ENCODE data around the gene KCNK6.
A peak's percentile ranks its signal among the peaks of the same experiment; 100 is the strongest.
"Not testable (repeated sequence)": the region's sequence is repeated elsewhere in the genome, so short reads cannot be mapped to it uniquely, and the experiment has no call there.

KCNK6 gene

DNA sequence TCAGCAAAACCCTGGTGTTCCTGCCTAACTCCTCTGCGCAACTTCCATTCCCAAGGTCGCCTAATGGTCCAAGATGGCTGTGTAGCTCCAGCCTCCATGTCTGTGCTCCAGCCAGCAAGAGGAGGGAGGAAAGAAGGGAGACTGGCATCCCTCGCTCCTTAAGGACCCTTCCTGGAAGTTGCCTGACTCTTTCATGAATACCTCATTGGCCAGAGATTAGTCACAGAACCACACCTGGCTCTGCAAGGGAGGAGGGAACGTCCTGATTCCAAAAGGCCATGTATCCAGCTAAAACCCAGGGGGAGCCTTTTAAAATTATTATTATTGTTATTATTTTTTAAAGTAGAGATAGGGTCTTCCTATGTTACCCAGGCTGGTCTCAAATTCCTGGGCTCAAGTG, 4.8 kb downstream of the KCNK6 start:
- no peak for DNase-seq

DNA sequence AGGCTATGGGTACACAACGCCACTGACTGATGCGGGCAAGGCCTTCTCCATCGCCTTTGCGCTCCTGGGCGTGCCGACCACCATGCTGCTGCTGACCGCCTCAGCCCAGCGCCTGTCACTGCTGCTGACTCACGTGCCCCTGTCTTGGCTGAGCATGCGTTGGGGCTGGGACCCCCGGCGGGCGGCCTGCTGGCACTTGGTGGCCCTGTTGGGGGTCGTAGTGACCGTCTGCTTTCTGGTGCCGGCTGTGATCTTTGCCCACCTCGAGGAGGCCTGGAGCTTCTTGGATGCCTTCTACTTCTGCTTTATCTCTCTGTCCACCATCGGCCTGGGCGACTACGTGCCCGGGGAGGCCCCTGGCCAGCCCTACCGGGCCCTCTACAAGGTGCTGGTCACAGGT, 6.9 kb downstream of the KCNK6 start:
- DNase-seq: no peak

DNA sequence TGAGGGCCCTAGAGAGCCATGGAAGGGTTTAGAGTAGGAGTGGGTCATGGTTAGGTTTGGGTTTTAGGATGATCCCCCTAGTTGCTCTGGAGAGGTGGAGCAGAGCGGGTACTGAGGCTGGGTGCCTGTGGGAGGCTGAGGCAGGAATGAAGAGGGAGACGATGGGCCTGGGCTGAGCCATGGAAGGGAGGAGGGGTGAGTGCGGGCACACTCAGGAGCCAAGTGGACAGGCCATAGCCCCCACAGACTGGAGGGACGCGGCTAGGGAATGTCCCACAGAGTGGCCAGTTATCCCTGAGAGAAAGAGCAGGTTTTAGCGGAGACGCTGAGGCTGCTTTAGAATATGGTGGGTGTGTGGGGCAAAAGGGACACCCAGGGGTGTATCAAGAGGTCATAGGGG, 10.0 kb downstream of the KCNK6 start:
- DNase-seq: no peak

DNA sequence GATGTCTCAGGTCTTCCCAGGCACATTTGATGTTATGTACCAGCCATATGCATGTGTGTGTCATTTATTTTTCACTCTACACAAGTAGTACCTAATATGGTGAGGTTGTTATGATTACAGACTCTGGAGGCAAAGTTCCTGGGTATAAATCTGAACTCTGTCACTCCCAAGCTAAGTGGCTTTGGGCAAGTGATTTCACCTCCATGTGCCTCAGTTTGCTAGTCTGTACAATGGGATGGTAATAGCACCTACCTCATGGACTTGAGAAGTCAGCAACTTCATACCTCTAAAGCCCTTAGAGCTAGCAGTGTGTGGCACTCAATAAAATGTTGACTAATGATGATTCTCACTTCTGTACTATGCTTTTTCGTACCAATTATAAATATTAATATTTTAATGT, 12.1 kb downstream of the KCNK6 start:
- no peak for DNase-seq

DNA sequence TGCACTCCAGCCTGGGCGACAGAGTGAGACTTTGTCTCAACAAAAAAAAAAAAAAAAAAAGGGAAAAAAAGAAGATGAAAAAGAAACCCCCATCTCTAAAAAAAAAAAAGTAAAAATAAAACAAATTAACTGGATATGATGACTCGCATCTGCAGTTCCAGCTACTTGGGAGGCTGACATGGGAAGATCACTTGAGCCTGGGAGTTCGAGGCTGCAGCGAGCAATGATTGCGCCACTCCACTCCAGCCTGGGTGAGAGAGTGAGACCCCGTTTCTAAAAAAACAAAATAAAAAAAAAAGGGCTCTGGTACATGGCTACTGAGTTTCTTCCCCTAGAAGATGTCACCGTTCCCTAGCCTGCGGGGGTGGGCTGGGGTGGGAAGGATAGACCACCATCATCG, 13.6 kb downstream of the KCNK6 start:
- DNase-seq: no peak

DNA sequence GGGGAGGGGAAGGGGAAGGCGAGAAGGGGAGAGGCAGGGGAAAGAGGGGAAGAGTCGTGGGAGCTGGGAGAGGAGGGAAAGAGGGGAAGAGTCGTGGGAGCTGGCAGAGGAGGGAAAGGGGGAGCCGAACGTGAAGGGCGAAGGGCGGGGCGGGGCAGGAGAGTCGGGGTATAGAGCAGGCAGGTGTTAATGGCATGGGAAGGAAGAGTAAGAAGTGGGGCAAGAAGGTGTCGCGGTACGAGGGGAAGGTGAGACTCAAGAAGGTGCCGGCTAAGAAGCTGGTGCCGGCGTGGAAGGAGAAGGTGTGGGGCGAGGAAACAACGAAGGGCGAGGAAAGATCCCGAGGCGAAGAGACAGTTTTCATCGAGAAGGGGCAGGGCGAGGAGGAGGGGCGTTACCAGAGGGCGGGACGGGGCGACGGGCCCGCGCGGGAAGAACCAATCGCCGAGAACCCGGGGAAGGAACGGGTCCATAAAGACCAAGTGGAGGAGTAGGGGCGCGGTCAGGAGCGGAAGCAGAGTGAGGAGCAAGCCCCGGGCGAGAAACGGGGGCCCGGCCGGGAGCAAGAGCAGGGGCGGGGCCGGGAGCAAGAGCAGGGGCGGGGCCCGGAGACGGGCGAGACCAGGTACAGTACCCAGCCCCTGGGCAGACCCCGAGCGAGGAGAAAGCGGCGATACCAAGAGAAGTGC, 16.4 kb downstream of the KCNK6 start:
- peak; percentile 49 for DNase-seq

DNA sequence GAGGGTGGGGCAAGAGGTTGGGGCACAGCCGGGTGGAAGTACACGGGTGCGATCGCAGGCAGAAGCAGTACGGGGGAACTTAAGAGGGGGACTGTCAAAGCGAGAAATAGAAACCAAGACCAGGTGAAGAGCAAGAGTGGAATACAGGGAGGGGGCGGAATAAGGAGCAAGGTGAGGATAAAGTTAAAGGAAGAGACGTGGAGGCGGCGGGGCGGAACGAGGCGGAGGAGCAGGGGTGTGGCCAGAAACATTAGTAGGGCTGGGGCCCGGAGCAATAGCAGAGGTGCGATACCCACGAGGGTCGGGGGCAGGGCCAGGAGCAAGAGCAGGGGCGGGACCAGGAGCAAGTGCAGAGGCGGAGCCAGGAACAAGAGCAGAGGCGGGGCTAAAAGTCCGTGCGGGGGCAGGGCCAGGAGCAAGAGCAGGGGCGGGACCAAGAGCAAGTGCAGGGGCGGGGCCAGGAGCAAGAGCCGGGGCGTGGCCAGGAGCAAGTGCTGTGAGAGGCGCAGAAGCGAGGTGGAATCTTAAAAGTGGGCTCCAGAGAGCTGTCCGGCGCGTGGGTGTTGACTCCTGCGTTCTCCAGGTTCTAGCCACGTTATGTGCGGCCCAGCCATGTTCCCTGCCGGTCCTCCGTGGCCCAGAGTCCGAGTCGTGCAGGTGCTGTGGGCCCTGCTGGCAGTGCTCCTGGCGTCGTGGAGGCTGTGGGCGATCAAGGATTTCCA, 17.2 kb downstream of the KCNK6 start:
- DNase-seq: peak; percentile 66

DNA sequence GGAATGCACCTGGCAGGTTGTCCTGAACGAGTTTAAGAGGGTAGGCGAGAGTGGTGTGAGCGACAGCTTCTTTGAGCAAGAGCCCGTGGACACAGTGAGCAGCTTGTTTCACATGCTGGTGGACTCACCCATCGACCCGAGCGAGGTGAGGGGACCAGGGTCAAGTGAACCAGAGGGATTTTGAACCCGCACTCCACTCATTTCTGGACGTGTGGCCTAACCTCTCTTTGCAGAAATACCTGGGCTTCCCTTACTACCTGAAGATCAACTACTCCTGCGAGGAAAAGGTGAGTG, 17.7 kb downstream of the KCNK6 start:
- DNase-seq: no peak

DNA sequence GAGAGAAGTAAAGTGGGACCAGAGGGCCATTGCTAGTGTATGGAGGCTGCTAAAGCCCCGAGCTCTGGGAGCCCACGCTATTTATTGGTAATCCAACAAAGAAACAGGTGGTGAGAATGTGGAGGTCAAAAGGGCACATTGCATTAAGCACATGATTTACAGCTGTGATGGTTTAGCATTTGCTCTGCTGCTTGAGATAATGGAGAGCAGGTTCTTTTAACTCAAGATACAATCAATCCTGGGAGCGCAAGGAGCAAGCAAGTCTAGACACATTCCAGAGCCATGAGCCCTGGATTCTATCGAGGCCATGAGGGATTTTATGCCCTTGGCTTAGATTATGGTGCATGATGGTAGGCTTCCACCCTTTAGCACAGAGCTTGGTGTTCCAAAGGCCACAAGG, 19.4 kb downstream of the KCNK6 start:
- DNase-seq: not testable (repeated sequence)

DNA sequence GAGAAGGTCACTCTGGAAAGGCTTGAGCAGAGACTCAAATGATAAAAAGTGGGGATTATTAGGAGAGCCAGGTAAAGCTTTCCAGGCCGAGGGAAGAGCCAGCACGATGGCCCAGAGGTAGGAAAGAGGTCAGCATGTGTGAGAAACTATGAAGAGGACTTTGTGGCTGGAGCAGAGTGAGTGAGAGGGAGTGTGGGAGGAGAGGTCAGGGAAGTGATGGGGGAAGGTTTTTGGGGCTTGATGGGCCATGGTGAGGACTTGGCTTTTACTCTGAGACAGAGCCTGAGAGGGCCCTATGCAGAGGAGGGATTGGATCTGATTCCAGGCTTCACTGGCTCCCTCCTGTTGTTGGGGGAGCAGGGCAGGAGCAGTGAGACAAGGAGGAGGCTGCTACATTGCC, 21.3 kb downstream of the KCNK6 start:
- DNase-seq: no peak

DNA sequence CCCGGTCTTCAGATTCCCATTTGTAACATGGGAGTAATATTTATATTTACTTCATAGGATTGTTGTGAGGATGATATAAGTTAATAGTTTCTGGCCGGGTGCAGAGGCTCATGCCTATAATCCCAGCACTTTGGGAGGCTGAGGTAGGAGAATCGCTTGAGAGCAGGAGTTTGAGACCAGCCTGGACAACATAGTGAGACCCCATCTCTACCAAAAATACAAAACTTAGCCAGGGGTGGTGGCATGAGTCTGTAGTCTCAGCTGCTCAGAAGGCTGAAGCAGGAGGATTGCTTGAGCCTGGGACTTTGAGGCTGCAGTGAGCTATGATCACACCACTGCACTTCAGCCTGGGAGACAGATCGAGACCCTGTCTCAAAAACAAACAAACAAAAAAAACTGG, 27.2 kb downstream of the KCNK6 start:
- no peak for DNase-seq

DNA sequence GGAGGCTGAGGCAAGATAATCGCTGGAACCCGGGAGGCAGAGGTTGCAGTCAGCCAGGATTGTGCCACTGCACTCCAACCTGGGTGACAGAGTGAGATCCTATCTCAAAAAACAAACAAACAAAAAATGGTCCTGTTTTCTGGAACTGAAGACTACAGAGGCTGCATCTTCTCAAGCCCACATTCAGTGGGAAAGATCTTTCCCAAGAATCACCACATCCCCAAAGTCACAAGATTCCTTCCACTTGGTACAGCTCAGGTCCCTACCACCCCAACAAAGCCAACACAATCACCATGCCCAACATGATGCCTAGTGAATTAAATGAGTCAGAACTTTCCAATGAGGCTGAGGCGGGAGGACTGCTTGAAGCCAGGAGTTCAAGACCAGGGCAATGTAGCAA, 31.2 kb downstream of the KCNK6 start:
- DNase-seq: no peak

DNA sequence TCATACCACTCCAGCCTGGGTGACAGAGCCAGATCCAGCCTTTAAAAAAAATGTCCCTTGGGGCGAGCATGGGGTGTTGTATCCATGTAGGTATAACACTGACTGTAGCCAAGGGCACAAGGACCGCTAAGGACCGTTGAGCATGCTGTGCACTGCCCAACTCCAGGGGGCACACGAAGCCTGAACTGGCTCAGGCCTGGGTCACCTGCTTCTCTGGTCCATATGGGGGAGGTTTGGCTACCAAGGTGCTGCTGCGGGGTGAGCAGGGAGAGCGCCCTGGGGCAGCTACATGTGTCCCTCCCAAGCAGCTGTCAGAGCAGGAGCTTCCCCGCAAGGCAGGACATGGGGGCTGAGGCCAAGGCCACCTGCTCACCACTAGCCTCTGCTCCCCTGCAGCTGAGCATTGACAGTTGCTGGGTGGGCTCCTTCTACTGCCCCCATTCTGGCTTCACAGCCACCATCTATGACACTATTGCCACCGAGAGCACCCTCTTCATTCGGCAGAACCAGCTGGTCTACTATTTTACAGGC, 32.3 kb downstream of the KCNK6 start:
- no peak for DNase-seq

DNA sequence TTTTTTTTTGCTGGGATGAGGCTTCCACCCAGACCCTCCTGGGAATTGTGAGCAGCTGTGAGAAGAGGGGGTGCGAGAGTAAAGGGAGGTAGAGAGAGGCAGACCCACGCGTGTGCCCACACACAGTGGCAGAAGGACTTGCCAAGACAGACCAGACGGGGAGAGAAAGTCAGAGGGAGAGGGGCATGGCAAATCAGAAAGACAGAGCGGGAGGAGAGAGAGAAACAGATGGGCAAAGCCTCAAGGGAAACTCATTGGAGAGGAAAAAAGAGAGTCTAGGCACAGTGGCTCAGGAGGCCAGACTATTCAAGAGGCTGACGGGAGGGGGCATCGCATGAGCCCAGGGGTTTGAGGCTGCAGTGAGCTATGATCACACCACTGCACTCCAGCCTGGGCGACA, 33.0 kb downstream of the KCNK6 start:
- no peak for DNase-seq

DNA sequence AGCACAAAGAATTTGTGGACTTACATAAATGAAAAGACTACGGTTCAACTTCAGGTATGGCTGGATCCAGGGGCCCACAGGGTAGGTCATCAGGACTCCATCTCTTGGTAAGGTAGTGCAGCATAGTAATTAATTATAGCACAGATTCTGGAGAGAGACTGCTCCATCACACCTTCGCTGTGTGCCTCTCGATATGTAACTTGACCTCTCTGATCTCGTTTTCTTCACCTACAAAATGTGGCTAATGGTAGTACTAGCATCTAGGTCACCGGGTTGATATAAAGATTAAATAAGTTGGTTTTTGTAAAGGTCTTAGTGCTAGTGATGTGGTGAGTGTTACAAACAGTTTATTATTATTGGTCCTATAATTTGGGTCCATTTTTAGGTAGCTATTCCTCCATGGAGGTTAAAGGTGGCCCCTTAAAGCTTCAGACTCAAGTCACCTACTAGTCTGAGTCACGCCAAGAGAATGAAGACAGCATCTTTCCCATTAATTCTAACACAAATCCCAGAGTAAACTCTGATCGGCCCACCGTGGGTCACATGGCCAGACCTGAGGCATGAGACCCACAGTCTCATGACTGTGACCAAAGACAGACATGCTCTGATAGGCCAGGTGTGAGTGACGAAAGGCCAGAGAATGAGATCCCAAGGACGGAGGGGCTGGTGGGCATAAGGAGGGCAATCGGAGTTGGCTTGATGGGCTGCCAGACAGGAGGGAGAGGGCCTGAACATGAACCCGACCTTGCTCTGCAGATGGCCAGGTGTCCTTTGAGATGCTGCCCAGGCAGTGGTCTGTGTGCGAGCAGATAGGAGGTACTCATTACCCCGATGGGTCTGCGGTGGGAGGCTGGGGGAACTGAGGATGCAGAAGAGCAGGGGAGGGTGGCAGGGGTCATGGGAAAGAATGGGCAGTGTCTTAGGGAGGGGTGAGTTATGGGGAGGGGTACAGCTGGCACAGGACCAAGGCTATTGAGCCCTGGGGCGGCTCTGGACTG, 36.4 kb downstream of the KCNK6 start:
- no peak for DNase-seq

DNA sequence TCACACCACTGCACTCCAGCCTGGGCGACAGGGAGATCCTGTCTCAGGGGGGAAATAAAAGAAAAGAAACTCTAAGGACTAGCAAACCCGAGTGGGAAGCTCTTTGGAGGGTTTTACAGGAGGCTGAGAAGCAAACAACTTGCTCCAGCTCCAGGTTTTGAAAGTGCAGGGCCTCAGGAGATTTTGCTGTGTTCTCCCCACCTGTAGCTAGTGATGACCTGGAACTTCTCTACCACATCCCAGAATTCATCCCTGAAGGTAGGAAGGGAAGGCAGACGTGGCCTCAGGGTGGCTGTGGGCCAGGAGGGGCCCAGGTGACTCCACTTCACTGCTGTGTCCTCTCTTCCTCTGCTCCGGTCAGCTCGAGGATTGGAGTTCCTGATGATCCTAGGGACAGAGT, 38.4 kb downstream of the KCNK6 start:
- no peak for DNase-seq

DNA sequence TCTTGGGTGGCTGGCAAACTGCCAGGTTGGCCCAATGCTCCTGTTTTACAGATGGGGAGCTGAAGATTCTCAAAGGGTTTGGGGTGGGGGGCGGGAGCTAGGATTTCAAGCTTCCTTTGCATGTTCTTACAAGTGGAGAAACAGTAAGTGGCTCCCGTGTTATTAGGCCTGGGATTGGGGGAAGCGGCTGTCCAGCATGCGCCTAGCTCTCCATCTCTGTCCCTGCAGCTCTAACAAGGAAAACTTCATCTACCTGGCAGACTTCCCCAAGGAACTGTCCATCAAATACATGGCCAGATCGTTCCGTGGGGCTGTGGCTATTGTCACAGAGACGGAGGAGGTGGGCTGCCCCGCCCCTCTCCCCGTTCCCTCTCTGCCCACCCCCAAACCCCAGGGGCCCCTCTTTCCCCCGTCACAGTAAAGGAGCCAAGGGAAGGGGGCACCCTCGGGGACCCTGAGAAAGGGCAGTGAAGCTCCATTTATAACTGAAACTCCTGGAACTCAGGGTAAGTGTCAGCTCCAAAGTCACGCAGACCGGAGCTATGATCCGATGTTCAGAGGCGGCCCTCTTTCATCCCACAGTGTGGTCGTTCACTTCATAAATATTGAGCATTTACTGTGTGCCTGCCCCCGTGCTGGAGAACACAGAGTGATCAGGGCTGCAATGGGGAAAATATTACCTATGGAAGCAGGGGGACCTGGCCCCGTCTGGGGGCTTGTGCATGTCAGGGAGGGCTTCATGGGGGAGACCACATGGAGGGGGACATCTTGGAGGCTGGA, 39.8 kb downstream of the KCNK6 start:
- DNase-seq: no peak

DNA sequence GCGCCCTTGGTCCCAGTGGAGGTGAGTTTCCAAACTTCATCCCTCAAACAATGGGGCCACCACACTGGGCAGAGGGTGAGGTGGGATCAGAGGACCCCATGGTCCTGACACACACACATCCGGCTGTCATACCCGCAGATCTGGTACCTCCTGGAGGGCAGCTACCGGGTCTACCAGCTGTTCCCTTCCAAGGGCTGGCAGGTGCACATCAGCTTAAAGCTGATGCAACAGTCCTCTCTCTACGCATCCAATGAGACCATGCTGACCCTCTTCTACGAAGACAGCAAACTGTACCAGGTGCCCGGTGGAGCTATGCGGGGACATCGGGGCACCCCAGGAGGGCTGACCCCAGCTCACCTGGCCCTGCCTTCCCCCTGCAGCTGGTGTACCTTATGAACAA, 40.7 kb downstream of the KCNK6 start:
- DNase-seq: no peak

DNA sequence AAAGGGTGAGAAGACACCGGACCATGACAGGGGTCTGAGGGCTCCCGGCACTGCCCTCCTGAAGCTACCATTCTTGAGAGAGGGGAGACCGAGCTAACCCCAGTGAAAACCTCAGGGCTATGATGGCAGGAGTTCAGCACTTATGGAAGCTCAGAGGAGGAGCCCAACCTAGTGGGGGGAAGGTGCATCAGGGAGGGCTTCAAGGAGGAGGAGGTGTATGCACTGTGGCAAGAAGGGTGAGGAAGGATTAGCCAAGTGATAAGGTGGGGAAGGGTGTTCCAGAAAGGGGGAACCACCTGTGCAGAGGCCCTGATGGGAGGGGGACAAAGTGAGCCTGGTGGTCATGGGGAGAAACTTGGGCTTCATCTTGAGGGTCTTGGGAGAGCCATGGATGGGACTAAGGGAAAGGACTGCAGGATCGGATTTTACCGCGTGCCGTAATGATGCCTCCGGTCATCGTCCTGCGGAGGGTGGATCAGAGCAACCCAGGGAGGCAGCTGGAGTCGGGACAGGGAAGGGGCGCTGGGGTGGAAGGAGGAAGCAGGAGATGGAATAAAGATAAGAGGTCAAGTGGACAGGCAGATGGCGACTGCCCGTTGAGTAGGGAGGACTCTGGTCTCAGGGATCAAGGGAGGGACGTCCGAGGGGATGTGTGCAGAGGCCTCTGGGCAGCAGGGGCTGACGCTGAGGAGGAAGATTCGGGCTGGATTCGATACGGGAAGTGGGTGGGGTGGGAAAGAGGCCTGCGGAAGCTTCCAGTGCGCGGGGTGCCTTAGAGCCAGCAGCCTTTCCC, 41.4 kb downstream of the KCNK6 start:
- no peak for DNase-seq

DNA sequence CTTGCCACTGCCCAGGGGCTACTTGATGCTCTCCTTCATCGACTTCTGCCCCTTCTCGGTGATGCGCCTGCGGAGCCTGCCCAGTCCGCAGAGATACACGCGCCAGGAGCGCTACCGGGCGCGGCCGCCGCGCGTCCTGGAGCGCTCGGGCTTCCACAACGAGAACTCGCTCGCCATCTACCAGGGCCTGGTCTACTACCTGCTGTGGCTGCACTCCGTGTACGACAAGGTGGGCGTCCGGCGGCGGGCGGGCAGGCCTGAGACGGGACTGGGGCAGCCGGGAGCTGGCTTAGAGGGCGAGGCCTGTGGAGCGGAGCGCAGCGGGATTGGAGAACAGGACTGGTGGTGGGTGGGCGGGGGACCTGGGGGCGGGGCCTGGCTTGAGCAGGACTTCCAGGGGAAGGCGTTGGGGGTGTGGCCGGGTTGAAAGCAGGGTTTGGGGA, 42.0 kb downstream of the KCNK6 start:
- DNase-seq: no peak

DNA sequence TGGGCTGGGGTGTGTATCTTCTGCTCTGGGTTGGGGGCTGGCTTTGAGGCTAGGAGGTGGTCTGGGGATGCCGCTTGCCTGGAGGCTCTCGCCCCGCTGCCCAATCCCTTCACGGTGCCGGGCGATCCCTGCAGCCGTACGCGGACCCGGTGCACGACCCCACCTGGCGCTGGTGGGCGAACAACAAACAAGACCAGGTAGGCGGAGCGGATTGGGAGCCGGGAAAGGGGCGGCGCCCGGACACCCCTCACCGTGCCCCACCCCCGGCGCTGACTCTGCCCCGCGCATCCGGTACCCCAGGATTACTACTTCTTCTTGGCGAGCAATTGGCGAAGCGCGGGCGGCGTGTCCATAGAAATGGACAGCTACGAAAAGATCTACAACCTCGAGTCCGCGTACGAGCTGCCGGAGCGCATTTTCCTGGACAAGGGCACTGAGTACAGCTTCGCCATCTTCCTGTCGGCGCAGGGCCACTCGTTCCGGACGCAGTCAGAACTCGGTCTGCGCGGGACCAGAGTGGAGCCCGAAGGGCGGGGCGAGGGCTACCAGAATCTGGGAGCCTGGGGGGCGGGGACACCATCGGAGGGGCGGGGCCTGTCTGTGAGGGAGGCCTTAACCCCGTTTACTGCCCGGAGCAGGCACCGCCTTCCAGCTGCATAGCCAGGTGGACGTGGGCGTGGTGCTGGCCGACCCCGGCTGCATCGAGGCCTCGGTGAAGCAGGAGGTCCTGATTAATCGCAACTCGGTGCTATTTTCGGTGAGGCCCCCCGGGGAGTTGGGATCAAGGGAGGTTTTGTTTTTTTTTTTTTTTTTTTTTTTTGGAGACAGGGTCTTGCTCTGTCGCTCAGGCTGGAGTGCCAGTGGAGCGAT, 42.7 kb downstream of the KCNK6 start:
- no peak for DNase-seq
